WI38 (cell line): Measurements from ENCODE around the gene GPR135.
"Not testable (repeated sequence)": the region's sequence is repeated elsewhere in the genome, so short reads cannot be mapped to it uniquely, and the experiment has no call there.

Experiments used
- H3K4me3 ChIP-seq: 2 replicates; pipeline ENCODE4 v1.5.1; 2011; ENCODE audit warnings: low read depth, mild to moderate bottlenecking, control low read depth, low read length
- TF ChIP-seq, protein P1 (sequence below): IDR thresholded peaks from 2 replicates; pipeline ENCODE4 v1.5.1; 2012; ENCODE audit warnings: low read depth, mild to moderate bottlenecking, control low read depth, low read length

Gene GPR135

DNA sequence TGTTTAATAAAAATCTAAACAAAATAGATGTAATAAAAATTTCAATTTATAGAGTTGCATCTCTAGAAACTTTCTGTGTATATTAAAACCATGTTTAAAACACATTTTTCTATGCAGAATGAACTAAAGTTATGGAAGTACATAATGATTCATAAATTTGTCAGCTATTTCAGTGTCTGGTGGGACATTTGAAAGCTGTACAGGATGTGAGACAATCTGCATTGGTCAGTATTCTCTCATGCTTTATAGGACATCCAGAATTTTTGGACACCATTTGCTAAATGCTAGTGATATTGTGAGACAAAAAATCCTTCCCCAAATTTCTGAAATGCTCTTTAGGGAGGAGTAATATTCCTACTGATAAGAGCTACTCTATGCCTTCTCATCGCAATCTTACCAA lies 13.3 kb downstream of the GPR135 start:
- TF ChIP-seq, protein P1, sequence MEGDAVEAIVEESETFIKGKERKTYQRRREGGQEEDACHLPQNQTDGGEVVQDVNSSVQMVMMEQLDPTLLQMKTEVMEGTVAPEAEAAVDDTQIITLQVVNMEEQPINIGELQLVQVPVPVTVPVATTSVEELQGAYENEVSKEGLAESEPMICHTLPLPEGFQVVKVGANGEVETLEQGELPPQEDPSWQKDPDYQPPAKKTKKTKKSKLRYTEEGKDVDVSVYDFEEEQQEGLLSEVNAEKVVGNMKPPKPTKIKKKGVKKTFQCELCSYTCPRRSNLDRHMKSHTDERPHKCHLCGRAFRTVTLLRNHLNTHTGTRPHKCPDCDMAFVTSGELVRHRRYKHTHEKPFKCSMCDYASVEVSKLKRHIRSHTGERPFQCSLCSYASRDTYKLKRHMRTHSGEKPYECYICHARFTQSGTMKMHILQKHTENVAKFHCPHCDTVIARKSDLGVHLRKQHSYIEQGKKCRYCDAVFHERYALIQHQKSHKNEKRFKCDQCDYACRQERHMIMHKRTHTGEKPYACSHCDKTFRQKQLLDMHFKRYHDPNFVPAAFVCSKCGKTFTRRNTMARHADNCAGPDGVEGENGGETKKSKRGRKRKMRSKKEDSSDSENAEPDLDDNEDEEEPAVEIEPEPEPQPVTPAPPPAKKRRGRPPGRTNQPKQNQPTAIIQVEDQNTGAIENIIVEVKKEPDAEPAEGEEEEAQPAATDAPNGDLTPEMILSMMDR, result no peak
- H3K4me3 ChIP-seq, result no peak overlapping the region

- TF ChIP-seq, protein P1, result no peak
Measured at GRCh38 chr14:59450716-59451115, 14.5 kb downstream of the GPR135 start.

GRCh38 chr14:59448673-59449072 lies 16.5 kb downstream of the GPR135 start:
- not testable (repeated sequence) for H3K4me3 ChIP-seq

More at GRCh38 chr14:59450716-59451115, 14.5 kb downstream of the GPR135 start:
- no peak overlapping the region for H3K4me3 ChIP-seq

DNA sequence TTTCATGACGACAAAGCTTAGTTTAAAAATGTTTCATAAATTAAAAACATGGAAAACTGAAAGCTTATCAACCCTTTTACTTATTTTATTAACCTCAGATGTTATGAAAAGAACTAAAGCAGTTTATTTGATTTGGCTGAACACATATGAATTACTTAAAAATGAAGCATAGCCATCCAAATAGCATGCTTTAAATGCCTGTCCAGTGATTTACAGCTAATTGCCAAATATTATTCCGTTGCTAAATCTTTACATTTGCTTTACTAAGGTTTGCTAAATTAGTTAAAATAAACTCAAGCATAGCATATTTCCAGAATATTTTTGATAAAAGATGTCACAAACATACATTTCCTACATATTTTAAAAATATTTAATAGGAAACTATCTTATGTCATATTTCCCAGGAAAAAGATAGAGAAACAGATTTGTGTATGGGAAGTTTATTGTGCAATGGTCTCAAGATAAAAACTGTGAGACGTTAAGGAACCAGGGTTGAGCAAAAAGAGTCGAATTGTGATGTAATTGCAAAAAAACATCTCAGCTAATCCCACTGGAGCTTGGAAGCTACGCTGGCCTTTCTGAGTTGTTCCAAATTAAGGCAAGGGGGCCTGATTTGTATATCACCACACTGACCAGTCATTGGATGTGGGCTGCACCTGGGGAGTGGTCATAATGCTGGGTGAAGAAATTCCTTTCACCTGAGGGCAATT lies 25.8 kb downstream of the GPR135 start:
- TF ChIP-seq, protein P1, result no peak
- H3K4me3 ChIP-seq, result no peak overlapping the region

- H3K4me3 ChIP-seq, result no peak overlapping the region
- TF ChIP-seq, protein P1, result no peak
Measured at GRCh38 chr14:59438195-59438647, 27.0 kb downstream of the GPR135 start.

DNA sequence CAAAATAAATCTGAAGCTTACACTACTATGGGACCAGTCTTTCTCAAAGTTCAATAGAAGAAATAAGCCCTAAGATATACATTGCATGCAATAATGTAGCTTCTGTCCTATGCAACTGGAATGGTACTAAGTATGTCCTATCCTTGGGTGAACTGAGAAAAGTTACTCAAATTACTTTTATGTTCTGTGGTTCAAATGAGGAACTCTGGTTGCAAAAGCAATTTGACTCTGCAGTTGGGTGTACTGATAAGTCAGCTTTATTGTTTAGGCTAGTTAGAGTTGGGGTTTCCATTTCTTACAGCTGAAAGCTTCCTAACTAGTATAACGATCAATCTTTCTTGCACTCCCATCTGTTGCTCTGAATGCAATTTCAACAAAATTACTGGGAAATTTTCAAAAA lies 29.2 kb downstream of the GPR135 start:
- TF ChIP-seq, protein P1, result no peak
- no peak overlapping the region for H3K4me3 ChIP-seq

DNA sequence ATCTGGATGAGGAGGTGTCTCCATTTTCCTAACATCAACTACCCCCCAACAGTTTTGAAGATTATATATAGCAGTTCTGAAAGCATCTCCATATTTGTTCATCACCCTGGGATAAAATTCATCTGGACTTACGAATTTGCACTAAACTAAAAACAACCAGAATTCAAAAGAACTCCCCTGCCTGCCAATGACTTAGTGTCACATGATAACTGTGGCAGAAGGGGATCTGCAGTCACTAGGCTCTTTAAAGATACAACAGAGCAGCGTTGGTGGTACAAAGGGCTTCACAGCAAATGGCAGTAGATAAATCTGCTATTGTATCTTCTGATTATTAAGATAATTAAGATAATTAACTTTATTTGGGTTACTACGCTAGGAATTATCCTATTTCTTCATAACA lies 30.1 kb downstream of the GPR135 start:
- TF ChIP-seq, protein P1, result no peak
- no peak overlapping the region for H3K4me3 ChIP-seq

DNA sequence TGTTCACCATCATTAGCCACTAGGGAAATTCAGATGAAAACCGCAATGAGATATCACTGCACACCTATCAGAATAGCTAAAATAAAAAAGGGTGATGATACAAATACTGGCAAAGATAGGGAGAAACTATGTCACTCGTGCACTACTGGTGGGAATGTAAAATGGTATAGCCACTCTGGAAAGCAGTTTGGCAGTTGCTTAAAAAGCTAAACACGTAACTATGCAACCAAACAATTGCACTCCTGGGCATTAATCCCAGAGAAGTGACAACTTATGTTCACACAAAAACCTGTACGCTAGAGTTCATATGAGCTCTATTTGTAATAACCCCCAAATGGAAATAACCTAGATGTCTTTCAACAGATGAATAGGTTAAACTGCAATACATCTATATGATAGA lies 35.4 kb downstream of the GPR135 start:
- H3K4me3 ChIP-seq, result no peak overlapping the region
- TF ChIP-seq, protein P1, result no peak
